ENCODE measurements around the gene PRSS58. TPM values are rescaled to one million over a fixed set of nuclear protein-coding genes. Genes with fewer than 3 reads are reported as not detected.

PRSS58 gene
- total and polyA plus RNA-seq, 2 donors (not counting 1 experiment from before 2014, with no cell fraction given): not detected

- DNase-seq (ENCODE audit: low read depth in 2 of 2): no peak
- Histone ChIP-seq H4K20me1 (ENCODE audit: control insufficient read depth, extremely low read depth, insufficient read depth, low read length) (no peaks in the 10 kb centered on the region), H3K4me1 (ENCODE audit: control insufficient read depth, extremely low read depth, insufficient read depth, low read length) (no peaks in the 10 kb centered on the region), H3K4me3 (replicated peaks in 1 of 4; ENCODE audit: control extremely low read depth in 1 of 4, insufficient read depth in 1 of 4, low read depth in 3 of 4, low read length in 4 of 4) (no peak overlapping the region), H3K36me3 (ENCODE audit: control insufficient read depth, insufficient read depth, low read length) (no peaks in the 10 kb centered on the region), H3K79me2 (ENCODE audit: control insufficient read depth, insufficient read depth, low read length) (no peaks in the 10 kb centered on the region), H3K9me3 (ENCODE audit: control insufficient read depth, insufficient read depth, low read depth, low read length) (no peaks in the 10 kb centered on the region), H2AFZ (ENCODE audit: low read length) (no peak overlapping the region), H3K27ac (ENCODE audit: insufficient read depth, low read length) (no peak overlapping the region), H3K4me2 (ENCODE audit: extremely low read depth, insufficient read depth, low read length) (no peak overlapping the region), H3K9ac (ENCODE audit: insufficient read depth, low read length) (no peak overlapping the region), H3K27me3 (ENCODE audit: control insufficient read depth, insufficient read depth, low read length) (no peaks in the 10 kb centered on the region)
- TF ChIP-seq CTCF (conservative IDR thresholded peaks at IDR 0.05 in 1 of 2, IDR thresholded peaks at IDR 0.05 in 1 of 2; ENCODE audit: low read depth in 1 of 2, low read length in 2 of 2): no peak
- TF ChIP-seq EZH2 (IDR thresholded peaks at IDR 0.05; ENCODE audit: low read length, missing control alignments): no peak
Measured at GRCh38 chr7:142280263-142280662, 22.4 kb upstream of the PRSS58 start.

- DNase-seq (ENCODE audit: low read depth in 2 of 2): no peak
- Histone ChIP-seq H2AFZ (ENCODE audit: low read length) (no peak overlapping the region), H3K4me2 (ENCODE audit: extremely low read depth, insufficient read depth, low read length) (no peak overlapping the region), H4K20me1 (ENCODE audit: control insufficient read depth, extremely low read depth, insufficient read depth, low read length) (no peaks in the 10 kb centered on the region), H3K27me3 (ENCODE audit: control insufficient read depth, insufficient read depth, low read length) (no peaks in the 10 kb centered on the region), H3K79me2 (ENCODE audit: control insufficient read depth, insufficient read depth, low read length) (no peaks in the 10 kb centered on the region), H3K27ac (ENCODE audit: insufficient read depth, low read length) (no peak overlapping the region), H3K9ac (ENCODE audit: insufficient read depth, low read length) (no peak overlapping the region), H3K9me3 (ENCODE audit: control insufficient read depth, insufficient read depth, low read depth, low read length) (no peaks in the 10 kb centered on the region), H3K4me1 (ENCODE audit: control insufficient read depth, extremely low read depth, insufficient read depth, low read length) (no peaks in the 10 kb centered on the region), H3K4me3 (replicated peaks in 1 of 4; ENCODE audit: control extremely low read depth in 1 of 4, insufficient read depth in 1 of 4, low read depth in 3 of 4, low read length in 4 of 4) (no peak overlapping the region), H3K36me3 (ENCODE audit: control insufficient read depth, insufficient read depth, low read length) (no peaks in the 10 kb centered on the region)
- TF ChIP-seq EZH2 (IDR thresholded peaks at IDR 0.05; ENCODE audit: low read length, missing control alignments): no peak
- TF ChIP-seq CTCF (conservative IDR thresholded peaks at IDR 0.05 in 1 of 2, IDR thresholded peaks at IDR 0.05 in 1 of 2; ENCODE audit: low read depth in 1 of 2, low read length in 2 of 2): no peak
Measured at GRCh38 chr7:142279601-142280000, 21.7 kb upstream of the PRSS58 start.

GRCh38 chr7:142275028-142275427 is 17.2 kb upstream of the PRSS58 start:
- H2AFZ ChIP-seq (ENCODE audit: low read length): no peak overlapping the region
- TF ChIP-seq CTCF (conservative IDR thresholded peaks at IDR 0.05 in 1 of 2, IDR thresholded peaks at IDR 0.05 in 1 of 2; ENCODE audit: low read depth in 1 of 2, low read length in 2 of 2): no peak
- TF ChIP-seq EZH2 (IDR thresholded peaks at IDR 0.05; ENCODE audit: low read length, missing control alignments): no peak

More at GRCh38 chr7:142275028-142275427, 17.2 kb upstream of the PRSS58 start:
- Histone ChIP-seq H3K27me3 (ENCODE audit: control insufficient read depth, insufficient read depth, low read length) (no peaks in the 10 kb centered on the region), H3K36me3 (ENCODE audit: control insufficient read depth, insufficient read depth, low read length) (no peaks in the 10 kb centered on the region), H3K27ac (ENCODE audit: insufficient read depth, low read length) (no peak overlapping the region), H3K4me3 (replicated peaks in 1 of 4; ENCODE audit: control extremely low read depth in 1 of 4, insufficient read depth in 1 of 4, low read depth in 3 of 4, low read length in 4 of 4) (no peak overlapping the region), H3K9me3 (ENCODE audit: control insufficient read depth, insufficient read depth, low read depth, low read length) (no peaks in the 10 kb centered on the region), H4K20me1 (ENCODE audit: control insufficient read depth, extremely low read depth, insufficient read depth, low read length) (no peaks in the 10 kb centered on the region), H3K9ac (ENCODE audit: insufficient read depth, low read length) (no peak overlapping the region), H3K4me2 (ENCODE audit: extremely low read depth, insufficient read depth, low read length) (no peak overlapping the region), H3K4me1 (ENCODE audit: control insufficient read depth, extremely low read depth, insufficient read depth, low read length) (no peaks in the 10 kb centered on the region), H3K79me2 (ENCODE audit: control insufficient read depth, insufficient read depth, low read length) (no peaks in the 10 kb centered on the region)
- no peak for DNase-seq (ENCODE audit: low read depth in 2 of 2)
